ENCODE results near the gene TOP2A.

TOP2A gene

DNA sequence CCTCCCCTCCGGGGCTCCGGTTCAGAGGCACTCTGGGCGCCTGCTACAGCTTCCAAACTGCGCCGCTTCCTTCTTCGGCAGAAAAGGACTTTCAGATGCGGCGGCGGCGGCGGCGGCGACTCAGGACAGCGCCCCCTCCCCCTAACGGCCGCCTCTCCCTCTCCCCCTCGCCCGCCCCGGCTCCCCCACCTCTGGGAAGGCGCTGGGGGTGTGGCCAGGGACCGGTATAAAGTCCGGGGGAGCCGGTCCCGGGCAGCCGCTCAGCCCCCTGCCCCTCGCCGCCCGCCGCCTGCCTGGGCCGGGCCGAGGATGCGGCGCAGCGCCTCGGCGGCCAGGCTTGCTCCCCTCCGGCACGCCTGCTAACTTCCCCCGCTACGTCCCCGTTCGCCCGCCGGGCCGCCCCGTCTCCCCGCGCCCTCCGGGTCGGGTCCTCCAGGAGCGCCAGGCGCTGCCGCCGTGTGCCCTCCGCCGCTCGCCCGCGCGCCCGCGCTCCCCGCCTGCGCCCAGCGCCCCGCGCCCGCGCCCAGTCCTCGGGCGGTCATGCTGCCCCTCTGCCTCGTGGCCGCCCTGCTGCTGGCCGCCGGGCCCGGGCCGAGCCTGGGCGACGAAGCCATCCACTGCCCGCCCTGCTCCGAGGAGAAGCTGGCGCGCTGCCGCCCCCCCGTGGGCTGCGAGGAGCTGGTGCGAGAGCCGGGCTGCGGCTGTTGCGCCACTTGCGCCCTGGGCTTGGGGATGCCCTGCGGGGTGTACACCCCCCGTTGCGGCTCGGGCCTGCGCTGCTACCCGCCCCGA lies 25.7 kb upstream of the TOP2A start, which contains the start of gene IGFBP4:
TSS of gene IGFBP4 (plus strand) at position 255 of the 792 bp plus-strand sequence. CDS start at position 541, 286 bp downstream.
- WGBS, 2 experiments (ENCODE audit: insufficient coverage in 2 of 2): 0 to 1% methylated on average over 72 to 73 of the region's 98 CpGs
- peak within 1 kb of the TSS; percentile 76 for H3K27ac ChIP-seq (ENCODE audit: low read depth, low read length, severe bottlenecking)
- peaks cover 25% of the 10 kb centered on the region for H3K36me3 ChIP-seq (ENCODE audit: control insufficient read depth, insufficient read depth, low read length)
- peak within 1 kb of the TSS; percentile 76 for H3K4me3 ChIP-seq (ENCODE audit: extremely low read depth, insufficient read depth, low read length, poor library complexity, severe bottlenecking)
- H3K9me3 ChIP-seq (ENCODE audit: control insufficient read depth, low read length): no peaks in the 10 kb centered on the region
- H3K4me1 ChIP-seq (ENCODE audit: control insufficient read depth, insufficient read depth, low read length, poor library complexity, severe bottlenecking): peaks cover 12% of the 10 kb centered on the region

DNA sequence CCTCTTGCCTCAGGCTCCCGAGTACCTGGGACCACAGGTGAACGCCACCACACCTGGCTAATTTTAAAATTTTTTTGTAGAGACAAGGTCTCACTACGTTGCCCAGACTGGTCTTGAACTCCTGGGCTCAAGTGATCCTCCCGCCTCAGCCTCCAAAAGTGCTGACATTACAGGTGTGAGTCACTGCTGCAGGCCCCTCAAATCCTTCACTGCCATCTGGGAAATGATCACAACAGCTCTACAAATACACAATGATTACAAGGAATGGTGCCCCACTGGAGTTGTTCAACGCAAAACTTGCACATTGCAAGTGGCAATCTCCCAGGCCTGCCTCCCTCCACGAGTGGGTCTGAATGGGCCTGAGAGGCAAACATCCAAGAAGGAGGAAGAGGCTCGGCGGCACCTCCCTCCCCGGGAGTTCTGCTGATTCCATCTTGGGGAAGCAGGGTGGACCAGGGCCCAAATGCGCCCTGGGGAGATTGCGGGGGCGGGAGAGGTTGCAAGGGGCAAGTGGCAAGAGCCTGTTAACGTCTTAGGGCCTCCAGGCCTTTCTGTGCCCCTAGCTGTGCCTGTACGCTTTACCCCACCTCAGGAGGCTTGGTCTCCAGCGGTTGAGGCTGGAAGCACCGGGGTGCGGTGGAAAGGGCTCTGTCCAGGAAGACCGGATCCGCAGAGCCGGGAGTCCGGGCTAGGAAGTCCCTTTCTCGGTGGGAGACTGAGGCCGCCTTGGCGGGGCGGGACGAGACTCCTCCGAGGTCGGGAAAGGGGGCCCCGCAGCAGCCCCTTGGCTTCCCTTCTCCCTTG lies 24.9 kb upstream of the TOP2A start:
- Histone ChIP-seq H3K4me1 (ENCODE audit: control insufficient read depth, insufficient read depth, low read length, poor library complexity, severe bottlenecking) (peaks cover 12% of the 10 kb centered on the region), H3K9me3 (ENCODE audit: control insufficient read depth, low read length) (no peaks in the 10 kb centered on the region), H3K36me3 (ENCODE audit: control insufficient read depth, insufficient read depth, low read length) (peaks cover 18% of the 10 kb centered on the region), H3K27ac (ENCODE audit: low read depth, low read length, severe bottlenecking) (peak overlapping the region; percentile 76), H3K4me3 (ENCODE audit: extremely low read depth, insufficient read depth, low read length, poor library complexity, severe bottlenecking) (peak overlapping the region; percentile 76)
- WGBS, 2 experiments (ENCODE audit: insufficient coverage in 2 of 2): 29% methylated on average over 27 to 28 of the region's 29 CpGs

DNA sequence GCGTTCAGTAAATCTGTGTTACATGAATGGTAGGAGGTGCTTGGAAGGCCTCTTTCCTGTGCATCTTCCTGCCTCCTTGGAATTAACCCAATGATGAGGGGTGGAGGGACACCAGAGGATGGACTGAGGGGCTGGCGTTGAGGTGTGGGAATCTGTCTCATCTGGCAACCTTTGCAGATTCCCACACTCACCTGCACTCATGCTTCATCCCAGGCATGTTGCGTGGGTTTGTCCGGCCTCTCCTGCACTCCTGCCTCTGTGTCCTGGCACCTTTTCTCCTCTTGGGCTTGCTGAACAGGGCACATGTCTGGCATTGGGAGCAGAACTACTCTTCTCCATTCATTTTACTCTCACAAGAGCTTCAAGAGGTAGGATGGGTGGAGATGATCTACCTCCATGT lies 22.5 kb upstream of the TOP2A start:
- no peaks in the 10 kb centered on the region for H3K9me3 ChIP-seq (ENCODE audit: control insufficient read depth, low read length)
- 92 to 95% methylated on average over 4 of the region's 4 CpGs for WGBS, 2 experiments (ENCODE audit: insufficient coverage in 2 of 2)
- peaks cover 5% of the 10 kb centered on the region for H3K4me1 ChIP-seq (ENCODE audit: control insufficient read depth, insufficient read depth, low read length, poor library complexity, severe bottlenecking)
- no peak overlapping the region for H3K27ac ChIP-seq (ENCODE audit: low read depth, low read length, severe bottlenecking)
- H3K4me3 ChIP-seq (ENCODE audit: extremely low read depth, insufficient read depth, low read length, poor library complexity, severe bottlenecking): no peak overlapping the region
- H3K36me3 ChIP-seq (ENCODE audit: control insufficient read depth, insufficient read depth, low read length): no peaks in the 10 kb centered on the region

DNA sequence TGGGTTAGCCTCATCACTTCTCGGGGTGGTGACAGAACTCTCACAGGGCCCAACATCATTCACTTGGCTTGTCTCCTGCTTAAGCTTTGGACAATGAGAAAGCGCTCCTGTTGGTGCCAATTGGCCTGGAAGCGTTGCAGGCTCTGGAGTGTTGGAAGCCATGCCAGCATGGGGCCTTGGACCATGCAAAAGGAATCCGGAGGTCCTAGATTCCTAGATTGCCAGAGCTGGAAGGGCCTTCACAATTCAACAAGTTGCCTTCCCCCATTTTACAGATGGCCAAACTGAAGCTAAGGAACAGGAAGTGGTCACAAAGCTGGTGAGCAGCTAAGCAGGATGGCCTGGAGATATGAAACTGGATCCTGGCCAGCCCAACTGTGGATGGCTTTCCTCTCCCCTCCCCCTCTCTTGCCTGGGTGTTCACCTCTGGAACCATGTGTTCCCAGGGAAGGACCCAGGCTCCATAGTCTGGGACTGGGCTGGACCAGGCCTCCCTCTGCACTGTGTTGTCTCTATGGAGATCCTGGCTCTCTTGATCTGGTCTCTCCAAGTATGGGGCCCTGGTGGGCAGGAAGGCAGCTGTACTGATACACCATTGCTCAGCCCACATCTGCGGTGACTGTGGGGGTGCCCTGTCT lies 19.5 kb upstream of the TOP2A start:
- WGBS, 2 experiments (ENCODE audit: insufficient coverage in 2 of 2): 93 to 98% methylated on average over 5 of the region's 5 CpGs
- Histone ChIP-seq H3K4me1 (ENCODE audit: control insufficient read depth, insufficient read depth, low read length, poor library complexity, severe bottlenecking) (peaks cover 4% of the 10 kb centered on the region), H3K36me3 (ENCODE audit: control insufficient read depth, insufficient read depth, low read length) (no peaks in the 10 kb centered on the region), H3K9me3 (ENCODE audit: control insufficient read depth, low read length) (no peaks in the 10 kb centered on the region), H3K27ac (ENCODE audit: low read depth, low read length, severe bottlenecking) (no peak overlapping the region), H3K4me3 (ENCODE audit: extremely low read depth, insufficient read depth, low read length, poor library complexity, severe bottlenecking) (no peak overlapping the region)

DNA sequence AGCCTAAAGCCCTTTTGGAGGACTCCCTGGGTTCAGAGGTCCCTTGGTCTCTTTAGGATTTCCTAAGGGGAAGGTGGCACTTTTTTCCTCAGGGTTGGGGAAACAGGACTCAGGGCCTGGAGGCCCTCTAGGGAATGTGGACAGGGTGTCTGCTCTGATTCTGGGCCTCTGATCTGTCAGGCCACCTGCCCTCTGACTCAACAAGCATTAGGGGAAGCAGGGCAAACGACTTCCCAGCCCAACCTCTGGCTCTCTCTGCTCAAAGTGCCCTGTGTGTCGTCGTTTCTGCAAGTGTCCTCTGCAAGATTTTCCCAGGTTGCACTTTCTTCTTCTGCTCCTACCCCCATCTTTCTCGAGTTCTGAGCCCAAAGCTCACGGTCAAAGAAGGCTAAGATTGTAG lies 18.9 kb upstream of the TOP2A start:
- Histone ChIP-seq H3K27ac (ENCODE audit: low read depth, low read length, severe bottlenecking) (no peak overlapping the region), H3K36me3 (ENCODE audit: control insufficient read depth, insufficient read depth, low read length) (no peaks in the 10 kb centered on the region), H3K9me3 (ENCODE audit: control insufficient read depth, low read length) (no peaks in the 10 kb centered on the region), H3K4me1 (ENCODE audit: control insufficient read depth, insufficient read depth, low read length, poor library complexity, severe bottlenecking) (peaks cover 4% of the 10 kb centered on the region), H3K4me3 (ENCODE audit: extremely low read depth, insufficient read depth, low read length, poor library complexity, severe bottlenecking) (no peak overlapping the region)
- 85 to 94% methylated on average over 4 to 5 of the region's 5 CpGs for WGBS, 2 experiments (ENCODE audit: insufficient coverage in 2 of 2)

DNA sequence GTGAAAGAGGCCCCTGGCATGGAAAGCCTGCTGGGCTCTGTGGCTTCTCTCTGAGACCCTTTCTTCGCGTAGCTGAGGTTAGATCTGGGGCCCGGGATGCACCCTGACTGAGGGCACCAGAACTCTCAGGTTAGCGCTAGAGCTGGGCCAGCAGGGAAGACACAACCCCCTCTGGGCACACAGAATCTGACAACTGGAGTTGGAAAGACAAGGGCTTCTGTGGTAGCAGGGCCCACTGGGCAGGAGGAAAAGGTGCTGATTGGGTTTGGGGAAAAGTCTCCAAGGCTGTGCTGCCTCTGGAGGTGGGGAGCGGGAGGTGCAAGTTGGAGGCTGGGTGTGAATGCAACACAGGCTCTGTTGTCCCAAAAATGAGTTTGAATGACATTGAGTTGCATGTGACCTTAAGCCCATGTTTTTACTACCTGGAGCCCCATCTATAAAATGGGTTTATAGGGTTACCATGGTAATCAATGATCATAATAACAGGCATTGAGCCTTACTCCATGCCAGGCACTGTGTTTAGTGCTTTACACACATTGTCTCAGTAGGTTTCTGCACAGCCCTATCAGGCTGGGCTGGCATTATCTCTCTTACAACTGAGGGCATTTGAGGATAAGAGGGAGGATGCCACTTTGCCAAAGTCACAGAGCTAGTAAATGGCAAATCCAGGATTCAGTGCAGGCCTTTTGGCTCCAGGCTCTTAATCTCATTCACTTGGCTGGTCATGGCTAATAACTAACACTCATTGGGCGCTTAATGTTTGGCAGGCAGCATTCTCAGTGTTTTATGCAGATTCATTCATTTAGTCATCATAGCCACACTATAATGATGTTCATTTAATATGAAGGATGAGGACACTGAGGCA lies 16.1 kb upstream of the TOP2A start:
- peaks cover 4% of the 10 kb centered on the region for H3K4me1 ChIP-seq (ENCODE audit: control insufficient read depth, insufficient read depth, low read length, poor library complexity, severe bottlenecking)
- WGBS, 2 experiments (ENCODE audit: insufficient coverage in 2 of 2): 54 to 61% methylated on average over 5 of the region's 6 CpGs

DNA sequence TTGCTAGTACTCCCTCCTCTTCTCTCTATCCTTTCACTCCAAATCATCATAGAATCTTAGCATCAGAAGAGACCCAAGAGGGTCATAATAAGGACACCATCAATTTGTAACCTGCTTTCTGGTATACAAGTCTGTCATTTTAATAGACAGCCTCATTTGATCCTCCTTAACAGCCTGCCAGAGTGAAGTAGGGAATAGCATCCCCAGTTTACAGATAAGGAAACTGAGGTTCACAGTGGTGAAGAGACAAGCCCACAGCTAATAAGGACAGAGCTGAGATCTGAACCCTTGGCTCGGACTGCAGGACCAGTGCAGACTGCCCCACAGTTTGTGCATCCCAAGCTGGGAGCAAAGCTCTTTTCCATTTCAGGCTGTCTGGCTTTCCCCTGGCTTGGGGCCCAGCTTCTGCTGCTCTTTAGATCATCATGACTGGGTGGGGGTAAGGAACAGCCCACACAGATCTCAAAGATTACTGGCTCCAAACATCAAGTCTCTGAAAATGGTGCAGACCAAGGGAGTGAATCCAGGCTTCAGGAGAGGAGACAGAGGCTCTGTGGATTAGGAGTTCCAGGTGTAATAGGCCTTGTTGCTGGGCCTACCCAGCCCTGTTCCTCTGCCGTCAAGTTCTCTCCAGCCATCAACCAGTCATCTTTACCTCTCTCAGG lies 15.3 kb upstream of the TOP2A start:
- Histone ChIP-seq H3K4me3 (ENCODE audit: extremely low read depth, insufficient read depth, low read length, poor library complexity, severe bottlenecking) (no peak overlapping the region), H3K36me3 (ENCODE audit: control insufficient read depth, insufficient read depth, low read length) (no peaks in the 10 kb centered on the region), H3K9me3 (ENCODE audit: control insufficient read depth, low read length) (no peaks in the 10 kb centered on the region), H3K4me1 (ENCODE audit: control insufficient read depth, insufficient read depth, low read length, poor library complexity, severe bottlenecking) (peaks cover 4% of the 10 kb centered on the region), H3K27ac (ENCODE audit: low read depth, low read length, severe bottlenecking) (no peak overlapping the region)
- 78 to 86% methylated on average over 2 of the region's 2 CpGs for WGBS, 2 experiments (ENCODE audit: insufficient coverage in 2 of 2)

More for the DNA sequence above, 16.1 kb upstream of the TOP2A start:
- H3K4me3 ChIP-seq (ENCODE audit: extremely low read depth, insufficient read depth, low read length, poor library complexity, severe bottlenecking): no peak overlapping the region
- no peaks in the 10 kb centered on the region for H3K9me3 ChIP-seq (ENCODE audit: control insufficient read depth, low read length)
- no peak overlapping the region for H3K27ac ChIP-seq (ENCODE audit: low read depth, low read length, severe bottlenecking)
- no peaks in the 10 kb centered on the region for H3K36me3 ChIP-seq (ENCODE audit: control insufficient read depth, insufficient read depth, low read length)

DNA sequence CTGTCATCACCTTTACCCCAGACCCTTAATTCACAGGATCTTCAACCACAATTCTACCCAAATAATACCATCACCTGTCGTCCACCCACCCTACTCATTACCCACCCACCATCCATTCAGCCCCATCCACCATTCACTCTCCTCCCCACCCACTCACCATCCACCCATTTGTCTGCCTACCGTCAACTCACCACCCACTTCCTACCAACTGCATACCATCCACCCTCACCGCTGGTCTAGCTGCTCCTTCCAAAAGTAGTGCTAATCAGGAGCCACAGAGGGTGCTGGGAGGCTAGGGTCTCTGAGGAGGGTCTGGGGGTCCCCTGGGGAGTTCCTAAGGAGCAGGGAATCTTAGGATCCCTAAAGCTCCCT lies 13.5 kb upstream of the TOP2A start:
- no peaks in the 10 kb centered on the region for H3K4me1 ChIP-seq (ENCODE audit: control insufficient read depth, insufficient read depth, low read length, poor library complexity, severe bottlenecking)
- H3K36me3 ChIP-seq (ENCODE audit: control insufficient read depth, insufficient read depth, low read length): no peaks in the 10 kb centered on the region
- WGBS, 2 experiments (ENCODE audit: insufficient coverage in 2 of 2): 71 to 86% methylated on average over 1 of the region's 3 CpGs

DNA sequence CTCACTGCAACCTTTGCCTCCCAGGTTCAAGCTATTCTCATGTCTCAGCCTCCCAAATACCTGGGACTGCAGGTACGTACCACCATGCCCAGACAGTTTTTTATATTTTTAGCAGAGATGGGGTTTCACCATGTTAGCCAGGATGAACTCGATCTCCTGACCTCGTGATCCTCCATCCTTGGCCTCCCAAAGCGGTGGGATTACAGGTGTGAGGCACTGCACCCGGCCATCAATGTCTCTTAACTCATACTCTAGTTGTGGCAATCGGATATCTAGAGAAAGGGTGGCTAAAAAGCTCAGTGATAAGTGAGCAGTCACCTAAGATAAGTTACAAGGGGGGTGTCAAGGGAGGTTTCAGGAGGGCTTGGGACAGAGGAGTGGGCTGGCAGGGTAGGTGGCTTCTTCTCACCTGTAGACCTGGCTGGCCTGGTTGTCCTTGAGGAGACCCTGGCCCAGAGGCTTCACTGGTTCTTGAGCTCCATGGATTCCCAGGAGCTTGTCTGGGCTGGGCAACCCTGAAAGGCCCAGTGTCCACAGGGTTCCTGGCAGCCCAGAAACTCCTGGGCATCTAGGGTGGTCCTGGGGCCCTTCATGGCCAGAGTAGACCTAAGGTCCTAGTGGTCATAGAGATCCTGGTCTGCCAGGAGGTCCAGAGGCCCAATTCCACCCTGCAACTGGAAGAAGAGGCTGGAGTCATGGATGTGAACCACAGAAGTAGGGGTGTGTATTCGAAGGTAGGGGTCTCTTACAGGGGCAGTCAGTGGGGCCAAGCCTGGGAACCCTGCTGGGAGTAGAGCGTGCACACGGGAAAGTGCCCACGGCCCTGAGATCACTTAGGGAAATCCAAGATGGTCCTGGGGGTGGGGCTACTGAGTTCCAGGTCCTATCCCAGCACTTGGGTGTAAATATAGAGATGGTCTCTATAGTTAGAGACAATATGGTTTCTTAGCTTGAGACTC lies 12.9 kb upstream of the TOP2A start:
- Histone ChIP-seq H3K4me3 (ENCODE audit: extremely low read depth, insufficient read depth, low read length, poor library complexity, severe bottlenecking) (no peak overlapping the region), H3K4me1 (ENCODE audit: control insufficient read depth, insufficient read depth, low read length, poor library complexity, severe bottlenecking) (no peaks in the 10 kb centered on the region), H3K36me3 (ENCODE audit: control insufficient read depth, insufficient read depth, low read length) (no peaks in the 10 kb centered on the region), H3K27ac (ENCODE audit: low read depth, low read length, severe bottlenecking) (no peak overlapping the region), H3K9me3 (ENCODE audit: control insufficient read depth, low read length) (no peaks in the 10 kb centered on the region)
- 90 to 95% methylated on average over 7 to 9 of the region's 10 CpGs for WGBS, 2 experiments (ENCODE audit: insufficient coverage in 2 of 2)

More for the DNA sequence above, 13.5 kb upstream of the TOP2A start:
- H3K9me3 ChIP-seq (ENCODE audit: control insufficient read depth, low read length): no peaks in the 10 kb centered on the region
- H3K27ac ChIP-seq (ENCODE audit: low read depth, low read length, severe bottlenecking): no peak overlapping the region
- no peak overlapping the region for H3K4me3 ChIP-seq (ENCODE audit: extremely low read depth, insufficient read depth, low read length, poor library complexity, severe bottlenecking)

Measured in mesodermal cell (in vitro differentiated cells).